ENCODE results near the gene SLC25A4.

DNA sequence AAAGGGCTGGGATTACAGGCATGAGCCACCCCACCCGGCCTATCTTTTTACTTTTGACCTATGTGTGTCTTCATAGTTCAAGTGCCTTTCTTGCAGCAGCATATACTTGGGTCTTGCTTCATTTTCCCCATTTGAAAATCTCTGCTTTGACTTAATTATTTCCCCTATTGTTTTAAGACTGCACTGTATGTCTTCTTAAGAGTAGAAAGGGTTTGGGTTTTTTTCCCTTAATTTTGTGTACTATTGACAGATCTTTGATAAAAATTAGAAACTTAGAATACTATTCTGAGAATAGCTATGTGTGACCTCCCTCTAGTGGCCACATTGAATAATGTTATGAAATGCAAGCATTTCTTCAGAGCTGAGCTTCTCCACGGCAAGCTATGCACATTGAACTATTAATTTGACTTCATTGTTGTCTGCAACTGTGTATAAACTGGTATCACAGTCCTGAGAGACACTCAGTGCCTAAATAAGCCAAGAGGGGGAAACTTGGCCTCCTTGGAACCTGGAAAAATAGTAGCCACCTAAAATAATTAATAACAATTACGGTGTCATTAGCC, 8.7 kb upstream of the SLC25A4 start:
- TF ChIP-seq, protein P1, sequence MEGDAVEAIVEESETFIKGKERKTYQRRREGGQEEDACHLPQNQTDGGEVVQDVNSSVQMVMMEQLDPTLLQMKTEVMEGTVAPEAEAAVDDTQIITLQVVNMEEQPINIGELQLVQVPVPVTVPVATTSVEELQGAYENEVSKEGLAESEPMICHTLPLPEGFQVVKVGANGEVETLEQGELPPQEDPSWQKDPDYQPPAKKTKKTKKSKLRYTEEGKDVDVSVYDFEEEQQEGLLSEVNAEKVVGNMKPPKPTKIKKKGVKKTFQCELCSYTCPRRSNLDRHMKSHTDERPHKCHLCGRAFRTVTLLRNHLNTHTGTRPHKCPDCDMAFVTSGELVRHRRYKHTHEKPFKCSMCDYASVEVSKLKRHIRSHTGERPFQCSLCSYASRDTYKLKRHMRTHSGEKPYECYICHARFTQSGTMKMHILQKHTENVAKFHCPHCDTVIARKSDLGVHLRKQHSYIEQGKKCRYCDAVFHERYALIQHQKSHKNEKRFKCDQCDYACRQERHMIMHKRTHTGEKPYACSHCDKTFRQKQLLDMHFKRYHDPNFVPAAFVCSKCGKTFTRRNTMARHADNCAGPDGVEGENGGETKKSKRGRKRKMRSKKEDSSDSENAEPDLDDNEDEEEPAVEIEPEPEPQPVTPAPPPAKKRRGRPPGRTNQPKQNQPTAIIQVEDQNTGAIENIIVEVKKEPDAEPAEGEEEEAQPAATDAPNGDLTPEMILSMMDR (IDR thresholded peaks at IDR 0.05), result peak; percentile 76
- no peak for TF ChIP-seq NR2C2 (CRISPR knock-in tag; IDR thresholded peaks at IDR 0.05)

All from WTC11 (cell line).